K562 (cell line): ENCODE data around the gene RYR1. TPM values are rescaled to one million over a fixed set of nuclear protein-coding genes. Genes with fewer than 3 reads are reported as not detected.

Source experiments
- CEBPZ ChIP-seq: fragments of 150-350 bp; IDR thresholded peaks from 2 replicates; pipeline ENCODE4 v1.6.1; 2014; ENCODE audit warnings: low read depth, mild to moderate bottlenecking, low read length, borderline replicate concordance
- E2F3 ChIP-seq: fragments of 250-450 bp; sonication (Bioruptor Pico); IDR thresholded peaks from 2 replicates; pipeline ENCODE4 v1.4.0; 2020; ENCODE audit warnings: mild to moderate bottlenecking
- HMGXB4 ChIP-seq: sonication (generic); formaldehyde crosslinking; IDR thresholded peaks from 2 replicates; pipeline ENCODE4 v1.8.1; 2023; ENCODE audit warnings: mild to moderate bottlenecking, missing genetic modification reagents
- PHF8 ChIP-seq: fragments of 200-600 bp; sonication (generic); IDR thresholded peaks from 2 replicates; pipeline ENCODE4 v1.6.1; 2012; ENCODE audit warnings: mixed run types, mild to moderate bottlenecking, inconsistent platforms, low read length, moderate library complexity, borderline replicate concordance
- ZNF57 ChIP-seq: fragments of 450-650 bp; formaldehyde crosslinking; IDR thresholded peaks from 2 replicates; pipeline ENCODE4 v1.4.0; 2020; ENCODE audit warnings: mild to moderate bottlenecking, moderate library complexity
- ZNF707 ChIP-seq: fragments of 250-450 bp; sonication (Bioruptor Pico); conservative IDR thresholded peaks from 2 replicates; pipeline ENCODE4 v1.8.0; 2022; ENCODE audit warnings: inconsistent platforms, mild to moderate bottlenecking, moderate library complexity
- polyA plus RNA-seq, 8 experiments: library from polyadenylated mRNA; depleted of rRNA in 4 of 8; stranded (reverse) in 5 of 8; unstranded in 3 of 8; fragments of >200 nt; fragmentation: Nextera tagmentation in 2 of 8; fragmentation: Illumina TruSeq in 1 of 8; extraction: Ambion mirVana in 2 of 8; extraction: Trizol in 1 of 8; gene quantifications; 2 replicates each; pipeline versions ENCODE4 v1.2.1 to v1.2.3, GENCODE V29; 2011 to 2014; ENCODE audit warnings: inconsistent platforms in 1 of 8, missing spikeins in 1 of 8
- total RNA-seq, 7 experiments: library from RNA; depleted of rRNA in 6 of 7; stranded (reverse); fragments of >200 nt in 6 of 7; fragmentation: Illumina TruSeq in 2 of 7; extraction: Trizol in 2 of 7; gene quantifications; 2 replicates each; pipeline versions ENCODE4 v1.2.1 to v1.2.3, GENCODE V29; 2011 to 2021; ENCODE audit warnings: low replicate concordance in 1 of 7

Gene RYR1
- total and polyA plus RNA-seq, 9 of the 15 experiments (the other 6 are each of a cell fraction or from before 2014, with no cell fraction given): 0.11 to 7.4 (median 3.7) TPM

DNA sequence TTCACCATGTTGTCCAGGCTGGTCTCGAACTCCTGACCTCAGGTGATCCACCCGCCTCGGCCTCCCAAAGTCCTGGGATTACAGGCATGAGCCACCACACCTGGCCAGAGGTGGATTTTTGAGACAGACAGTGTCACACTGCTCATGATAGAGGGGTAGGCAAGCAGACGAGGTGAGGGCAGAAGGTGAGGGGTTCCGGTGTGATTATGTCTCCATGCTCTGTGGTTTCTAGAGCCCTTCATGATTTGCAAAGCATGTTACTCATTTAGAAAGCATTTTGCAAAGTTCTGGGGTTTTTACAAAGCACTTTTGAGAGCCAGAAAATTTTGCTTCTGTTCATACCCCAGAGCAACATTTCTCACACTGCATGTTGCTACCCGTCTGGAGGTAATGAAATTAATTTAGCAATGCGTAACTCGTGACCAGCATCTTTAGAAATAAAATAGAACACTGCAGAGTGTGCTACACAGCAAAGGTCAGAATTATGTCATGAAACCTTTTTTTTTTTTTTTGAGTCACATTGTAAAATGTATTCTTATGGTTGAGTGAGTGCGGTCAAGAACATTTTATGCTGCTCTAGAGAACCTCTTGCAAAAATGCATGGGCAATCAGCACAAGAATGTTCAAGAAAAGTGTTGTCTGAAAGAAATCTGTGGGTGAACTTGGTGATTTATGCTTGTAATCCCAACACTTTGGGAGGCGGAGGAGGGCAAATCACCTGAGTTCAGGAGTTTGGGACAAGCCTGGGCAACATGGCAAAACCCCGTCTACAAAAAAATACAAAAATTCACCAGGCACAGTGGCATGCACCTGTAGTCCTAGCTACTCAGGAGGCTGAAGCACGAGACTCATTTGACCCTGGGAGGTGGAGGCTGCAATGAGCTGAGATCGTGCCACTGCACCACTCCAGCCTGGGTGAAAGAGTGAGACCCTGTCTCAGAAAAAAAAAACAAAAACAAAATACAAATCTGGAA lies 126.2 kb downstream of the RYR1 start (continued):
- TF ChIP-seq HMGXB4: no peak
- TF ChIP-seq ZNF57: no peak
- no peak for TF ChIP-seq ZNF707 (CRISPR knock-in tag)
- TF ChIP-seq E2F3 (CRISPR knock-in tag): no peak
- no peak for TF ChIP-seq CEBPZ
- no peak for TF ChIP-seq PHF8
